Endothelial cell of umbilical vein (primary cell): ENCODE results near the gene COL26A1. TPM values are rescaled to one million over a fixed set of nuclear protein-coding genes. Genes with fewer than 3 reads are reported as not detected.

Experiments used
- BruUV-seq: library from RNA; stranded (reverse); fragments of 400-500 nt; replicated peaks from 2 replicates; lab custom pipeline; 2021; lab: Mats Ljungman, UMichigan
- CTCF ChIA-PET: fragments of 300-600, 350-600 bp; sonication (Branson Sonifier 250); formaldehyde crosslinking; loops from one replicate; lab custom pipeline; 2021; ENCODE audit warnings: antibody characterized with exemption, inconsistent platforms; lab: Charles Lee
- POLR2A ChIA-PET: fragments of 300-600, 350-600 bp; sonication (Branson Sonifier 250); formaldehyde crosslinking; loops from one replicate; lab custom pipeline; 2021; ENCODE audit warnings: antibody characterized with exemption, inconsistent platforms; lab: Charles Lee
- DNase-seq: peaks from one replicate; pipeline ENCODE4 v3.0.0-alpha.2; 2011; ENCODE audit warnings: low read depth, low spot score
- FAIRE-seq: peaks from 2 replicates; lab custom pipeline; 2011; peaks lifted over from hg19 to GRCh38; lab: Jason Lieb, UNC
- H2AFZ ChIP-seq: 2 replicates; pipeline ENCODE4 v1.6.0; 2012; ENCODE audit warnings: low read depth, low read length, control low read depth, inconsistent platforms
- H3K27ac ChIP-seq: 2 replicates; pipeline ENCODE4 v1.5.1; 2011; ENCODE audit warnings: low read depth, mild to moderate bottlenecking, control low read depth, low read length, moderate library complexity; ENCODE audit not compliant: insufficient read depth
- H3K27me3 ChIP-seq, 2 experiments: 2 replicates each; pipeline versions ENCODE4 v1.6.0 to v1.6.1; 2011; ENCODE audit warnings: low read length in 2 of 2, mixed read lengths in 1 of 2; ENCODE audit not compliant: control insufficient read depth in 2 of 2, insufficient read depth in 2 of 2
- H3K36me3 ChIP-seq, 2 experiments: 2 replicates in 1 of 2; 3 replicates in 1 of 2; pipeline ENCODE4 v1.5.1; 2011; ENCODE audit warnings: low read length in 2 of 2, mild to moderate bottlenecking in 1 of 2, moderate library complexity in 1 of 2; ENCODE audit not compliant: control insufficient read depth in 2 of 2, insufficient read depth in 2 of 2; ENCODE audit errors: extremely low read depth in 1 of 2
- H3K4me1 ChIP-seq: 3 replicates; pipeline ENCODE4 v1.5.1; 2011; ENCODE audit warnings: mild to moderate bottlenecking, low read length; ENCODE audit not compliant: control insufficient read depth, insufficient read depth; ENCODE audit errors: extremely low read depth
- H3K4me2 ChIP-seq: 2 replicates; pipeline ENCODE4 v1.6.1; 2011; ENCODE audit warnings: low read length, control low read depth, mixed read lengths; ENCODE audit not compliant: insufficient read depth
- H3K4me3 ChIP-seq, 3 experiments: fragments of 200-600 bp in 1 of 3; sonication (generic), shearing (Covaris generic) in 1 of 3; replicated peaks in 1 of 3; 2 replicates each; pipeline ENCODE4 v1.5.1; 2011 to 2016; ENCODE audit warnings: control low read depth in 3 of 3, low read length in 3 of 3, mild to moderate bottlenecking in 2 of 3, inconsistent platforms in 1 of 3, low read depth in 1 of 3, moderate library complexity in 1 of 3; ENCODE audit not compliant: insufficient read depth in 1 of 3
- H3K79me2 ChIP-seq: 2 replicates; pipeline ENCODE4 v1.6.0; 2012; ENCODE audit warnings: low read length, inconsistent platforms; ENCODE audit not compliant: control insufficient read depth, insufficient read depth
- H3K9ac ChIP-seq: replicated peaks from 2 replicates; pipeline ENCODE3; 2011; ENCODE audit warnings: low read length, control low read depth; ENCODE audit not compliant: insufficient read depth; ENCODE audit errors: extremely low read depth
- H3K9me1 ChIP-seq: replicated peaks from 3 replicates; pipeline ENCODE4 v1.6.0; 2011; ENCODE audit warnings: mild to moderate bottlenecking, low read length; ENCODE audit not compliant: control insufficient read depth, insufficient read depth; ENCODE audit errors: extremely low read depth
- H3K9me3 ChIP-seq: replicated peaks from 2 replicates; pipeline ENCODE4 v1.5.1; 2012; ENCODE audit warnings: low read length, inconsistent platforms; ENCODE audit not compliant: control insufficient read depth, insufficient read depth
- H4K20me1 ChIP-seq: replicated peaks from 2 replicates; pipeline ENCODE3; 2011; ENCODE audit warnings: mild to moderate bottlenecking, low read length; ENCODE audit not compliant: control insufficient read depth, insufficient read depth; ENCODE audit errors: extremely low read depth
- CTCF ChIP-seq, 2 donors: IDR thresholded peaks; 1 replicate in 1 of 2; 2 replicates in 1 of 2; pipeline ENCODE4 v1.5.1; 2011; ENCODE audit warnings: low read length in 2 of 2, mild to moderate bottlenecking in 2 of 2, moderate library complexity in 2 of 2, control low read depth in 1 of 2, inconsistent platforms in 1 of 2, low read depth in 1 of 2; ENCODE audit not compliant: insufficient read depth in 1 of 2; ENCODE audit errors: extremely low read depth in 1 of 2
- EZH2 ChIP-seq: IDR thresholded peaks from 2 replicates; pipeline ENCODE4 v1.6.1; 2012; ENCODE audit warnings: borderline replicate concordance, low read depth, mild to moderate bottlenecking, moderate library complexity, low read length, inconsistent platforms; ENCODE audit not compliant: severe bottlenecking
- FOS ChIP-seq: IDR thresholded peaks from 2 replicates; pipeline ENCODE4 v1.6.1; 2011; ENCODE audit warnings: mild to moderate bottlenecking, low read length, moderate library complexity, borderline replicate concordance; ENCODE audit not compliant: insufficient read depth
- GATA2 ChIP-seq: IDR thresholded peaks from 2 replicates; pipeline ENCODE4 v1.7.0; 2011; ENCODE audit warnings: low read depth, mild to moderate bottlenecking, moderate library complexity, mixed read lengths, low read length; ENCODE audit not compliant: insufficient read length, insufficient read depth
- JUN ChIP-seq: IDR thresholded peaks from 2 replicates; pipeline ENCODE4 v1.6.1; 2011; ENCODE audit warnings: borderline replicate concordance, low read depth; ENCODE audit not compliant: insufficient read length, insufficient read depth
- MAX ChIP-seq: IDR thresholded peaks from 2 replicates; pipeline ENCODE4 v1.6.1; 2011; ENCODE audit not compliant: insufficient read depth, insufficient read length
- MYC ChIP-seq: IDR thresholded peaks from one replicate; pipeline ENCODE4 v1.6.1; 2011; ENCODE audit warnings: mild to moderate bottlenecking, low read depth, low read length
- POLR2A ChIP-seq: IDR thresholded peaks from 2 replicates; pipeline ENCODE4 v1.6.1; 2012; ENCODE audit warnings: low read depth, mild to moderate bottlenecking, control low read depth, low read length
- POLR2AphosphoS5 ChIP-seq: IDR thresholded peaks from 2 replicates; pipeline ENCODE4 v1.6.1; 2012; ENCODE audit warnings: low read depth, mild to moderate bottlenecking, control low read depth, low read length, moderate library complexity; ENCODE audit not compliant: insufficient read depth
- dilution Hi-C: fragments of 300-500 bp; cut with MboI; formaldehyde crosslinking; loops from one replicate; pipeline ENCODE4 v1.15.0; 2019; ENCODE audit warnings: low sequenced_read_pairs; ENCODE audit not compliant: extremely low pct_ligation_motif_present
- intact Hi-C: fragments of 100-400 bp; cut with micrococcal nuclease; formaldehyde crosslinking; loops from one replicate; pipeline ENCODE4 v1.10.0; 2022
- polyA plus RNA-seq, 4 experiments: library from polyadenylated mRNA; depleted of rRNA in 3 of 4; stranded (reverse) in 3 of 4; unstranded in 1 of 4; fragments of >200 nt; gene quantifications; 2 replicates each; pipeline versions ENCODE4 v1.2.1 to v1.2.3, GENCODE V29; 2011 to 2012; ENCODE audit warnings: missing spikeins in 1 of 4
- total RNA-seq: library from RNA; stranded (reverse); gene quantifications from 2 replicates; pipeline ENCODE4 v1.2.3, GENCODE V29; 2021

COL26A1 gene
- total and polyA plus RNA-seq, 2 donors (not counting 3 experiments of a cell fraction or from before 2014, with no cell fraction given): not detected

- no peak for FAIRE-seq
- no peak for TF ChIP-seq POLR2AphosphoS5
- no peak for TF ChIP-seq MYC
- no peak for TF ChIP-seq EZH2
- TF ChIP-seq GATA2: no peak
- TF ChIP-seq MAX: no peak
- no peak for TF ChIP-seq FOS
- TF ChIP-seq POLR2A: no peak
- no peak for TF ChIP-seq CTCF (IDR thresholded peaks at IDR 0.05; ENCODE audit: extremely low read depth in 1 of 2, insufficient read depth in 1 of 2, low read depth in 1 of 2, low read length in 2 of 2)
- no peak for TF ChIP-seq JUN
- CTCF ChIA-PET: interaction anchor here (1.1 to 1.2 kb wide), 2 partner anchors 16 to 53 kb away, joined by 3 read pairs; no protein-coding TSS in a partner anchor
- Histone ChIP-seq H3K4me2 (no peak overlapping the region), H4K20me1 (no peaks in the 10 kb centered on the region), H3K27ac (no peak overlapping the region), H2AFZ (no peak overlapping the region), H3K36me3 (no peaks in the 10 kb centered on the region), H3K9me1 (no peaks in the 10 kb centered on the region), H3K79me2 (no peaks in the 10 kb centered on the region), H3K27me3 (peaks cover 0 to 5% of the 10 kb centered on the region in 2 experiments), H3K9ac (no peak overlapping the region), H3K4me3 (no peak overlapping the region), H3K4me1 (no peaks in the 10 kb centered on the region), H3K9me3 (no peaks in the 10 kb centered on the region)
- POLR2A ChIA-PET: no interaction called here
- BruUV-seq: no TSS peak
- DNase-seq: no peak
- dilution Hi-C loops: no loop called here
- intact Hi-C loops: no loop called here
Observed at GRCh38 chr7:101595246-101595645, 232.6 kb downstream of the COL26A1 start.
